HCT116 (cell line): ENCODE data around the gene DNMT3A. TPM values are rescaled to one million over a fixed set of nuclear protein-coding genes. Genes with fewer than 3 reads are reported as not detected.

Experiments used
- ATAC-seq: fragments of 200-7000 bp; cut with Tn5 transposase; 2 replicates; pipeline ENCODE4 v1.9.1; 2020; ENCODE audit warnings: mild to moderate bottlenecking, moderate library complexity
- BruUV-seq: library from RNA; stranded (reverse); fragments of 400-500 nt; replicated peaks from 2 replicates; lab custom pipeline; 2021; lab: Mats Ljungman, UMichigan
- CTCF ChIA-PET: fragments of 300-600 bp; sonication (Branson Sonifier 250); formaldehyde crosslinking; loops from one replicate; lab custom pipeline; 2021; ENCODE audit warnings: antibody characterized with exemption; lab: Charles Lee
- POLR2A ChIA-PET: fragments of 300-600, 350-600 bp; sonication (Branson Sonifier 250); formaldehyde crosslinking; loops from one replicate; lab custom pipeline; 2021; ENCODE audit warnings: antibody characterized with exemption; lab: Charles Lee
- RAD21 ChIA-PET, 2 experiments: fragments of 300-600 bp; sonication (Branson Sonifier 250); formaldehyde crosslinking; loops; one replicate each; lab custom pipeline; 2023; ENCODE audit warnings: low total read pairs in 2 of 2; ENCODE audit not compliant: uncharacterized antibody in 2 of 2, unreplicated experiment in 2 of 2, low non-redundant PET in 1 of 2; lab: Charles Lee
- DNase-seq: peaks from one replicate; pipeline ENCODE4 v3.0.0-alpha.2; 2010; ENCODE audit warnings: low read depth, low spot score
- H2AFZ ChIP-seq: fragments of 200-600 bp; shearing (Covaris generic), sonication (generic); 2 replicates; pipeline ENCODE4 v1.6.1; 2017; ENCODE audit warnings: low read depth, mixed run types, mixed read lengths, antibody characterized with exemption, low read length; ENCODE audit not compliant: poor library complexity, severe bottlenecking
- H3K27ac ChIP-seq: 2 replicates; pipeline ENCODE4 v1.5.1; 2012; ENCODE audit warnings: low read depth, low read length
- H3K27me3 ChIP-seq: fragments of 200-600 bp; sonication (generic); 2 replicates; pipeline ENCODE4 v1.6.1; 2016; ENCODE audit warnings: mixed run types, low read length, mixed read lengths; ENCODE audit not compliant: insufficient read depth
- H3K36me3 ChIP-seq, 2 experiments: fragments of 200-500 bp in 1 of 2; fragments of 200-600 bp in 1 of 2; sonication (Bioruptor generic) in 1 of 2; sonication (generic) in 1 of 2; 2 replicates each; pipeline versions ENCODE4 v1.5.1 to v1.6.1; 2014 to 2016; ENCODE audit warnings: low read length in 2 of 2, inconsistent platforms in 1 of 2, mixed read lengths in 1 of 2, mixed run types in 1 of 2; ENCODE audit not compliant: insufficient read depth in 2 of 2, control insufficient read depth in 1 of 2
- H3K4me1 ChIP-seq, 2 experiments: fragments of 200-600 bp in 1 of 2; sonication (generic) in 1 of 2; 2 replicates each; pipeline versions ENCODE4 v1.5.1 to v1.6.1; 2012 to 2017; ENCODE audit warnings: low read length in 2 of 2, inconsistent platforms in 1 of 2, mild to moderate bottlenecking in 1 of 2, mixed read lengths in 1 of 2, mixed run types in 1 of 2, moderate library complexity in 1 of 2; ENCODE audit not compliant: insufficient read depth in 2 of 2, control insufficient read depth in 1 of 2
- H3K4me2 ChIP-seq: fragments of 200-600 bp; sonication (generic); 2 replicates; pipeline ENCODE4 v1.6.1; 2017; ENCODE audit warnings: mixed run types, low read length, mixed read lengths
- H3K4me3 ChIP-seq, 2 experiments: fragments of 200-600 bp in 1 of 2; sonication (generic) in 1 of 2; replicated peaks in 1 of 2; 2 replicates each; pipeline ENCODE4 v1.5.1; 2011 to 2016; ENCODE audit warnings: low read length in 2 of 2, control low read depth in 1 of 2, low read depth in 1 of 2, mild to moderate bottlenecking in 1 of 2, mixed read lengths in 1 of 2, mixed run types in 1 of 2
- H3K79me2 ChIP-seq: fragments of 200-600 bp; sonication (generic); 2 replicates; pipeline ENCODE4 v1.6.1; 2017; ENCODE audit warnings: mild to moderate bottlenecking, mixed run types, low read length, moderate library complexity, mixed read lengths; ENCODE audit not compliant: insufficient read depth
- H3K9ac ChIP-seq: fragments of 200-600 bp; sonication (generic); 2 replicates; pipeline ENCODE4 v1.6.1; 2016; ENCODE audit warnings: low read length, mixed read lengths
- H3K9me2 ChIP-seq: fragments of 200-600 bp; sonication (generic), shearing (Covaris generic); 2 replicates; pipeline ENCODE4 v1.6.1; 2017; ENCODE audit warnings: mixed run types, mild to moderate bottlenecking, moderate library complexity; ENCODE audit not compliant: insufficient read depth
- H3K9me3 ChIP-seq, 2 experiments: fragments of 200-500 bp in 1 of 2; fragments of 200-600 bp in 1 of 2; sonication (Bioruptor generic) in 1 of 2; sonication (generic) in 1 of 2; 2 replicates each; pipeline ENCODE4 v1.6.1; 2014 to 2017; ENCODE audit warnings: low read length in 2 of 2, mixed read lengths in 2 of 2, inconsistent platforms in 1 of 2, low read depth in 1 of 2, mild to moderate bottlenecking in 1 of 2, mixed run types in 1 of 2, moderate library complexity in 1 of 2; ENCODE audit not compliant: control insufficient read depth in 1 of 2, insufficient read depth in 1 of 2
- H4K20me1 ChIP-seq: fragments of 200-600 bp; sonication (generic), shearing (Covaris generic); 2 replicates; pipeline ENCODE4 v1.6.1; 2017; ENCODE audit warnings: mixed run types, mild to moderate bottlenecking, moderate library complexity; ENCODE audit not compliant: insufficient read depth
- ATF3 ChIP-seq: IDR thresholded peaks from 2 replicates; pipeline ENCODE4 v1.6.1; 2012
- CEBPB ChIP-seq: IDR thresholded peaks from 2 replicates; pipeline ENCODE4 v1.6.1; 2012; ENCODE audit warnings: low read depth
- ELF1 ChIP-seq: IDR thresholded peaks from 2 replicates; pipeline ENCODE4 v1.6.1; 2012; ENCODE audit warnings: low read depth, borderline replicate concordance
- EZH2phosphoT487 ChIP-seq: fragments of 200-600 bp; IDR thresholded peaks from 2 replicates; pipeline ENCODE4 v1.6.1; 2018; ENCODE audit warnings: antibody characterized with exemption, borderline replicate concordance
- FOSL1 ChIP-seq: IDR thresholded peaks from 2 replicates; pipeline ENCODE4 v1.6.1; 2012; ENCODE audit warnings: low read depth
- JUND ChIP-seq: IDR thresholded peaks from 2 replicates; pipeline ENCODE4 v1.6.1; 2012
- MAX ChIP-seq: IDR thresholded peaks from 2 replicates; pipeline ENCODE4 v1.6.1; 2012
- POLR2AphosphoS5 ChIP-seq: IDR thresholded peaks from 2 replicates; pipeline ENCODE4 v1.6.1; 2011; ENCODE audit warnings: mild to moderate bottlenecking, low read depth, low read length, moderate library complexity
- RAD21 ChIP-seq: IDR thresholded peaks from 2 replicates; pipeline ENCODE4 v1.6.1; 2012; ENCODE audit warnings: low read depth, mild to moderate bottlenecking
- TCF7L2 ChIP-seq: IDR thresholded peaks from 2 replicates; pipeline ENCODE4 v1.7.0; 2011; ENCODE audit warnings: borderline replicate concordance, inconsistent platforms; ENCODE audit not compliant: insufficient read depth, insufficient read length; ENCODE audit errors: extremely low read depth
- ZBTB33 ChIP-seq: IDR thresholded peaks from 2 replicates; pipeline ENCODE4 v1.6.1; 2011; ENCODE audit warnings: mild to moderate bottlenecking, low read length, moderate library complexity; ENCODE audit not compliant: insufficient replicate concordance; ENCODE audit errors: extremely low read depth
- ZFX ChIP-seq: fragments of 450-650 bp; IDR thresholded peaks from 2 replicates; pipeline ENCODE4 v1.6.1; 2017
- intact Hi-C: fragments of 100-400 bp; cut with micrococcal nuclease; formaldehyde crosslinking; loops from 2 replicates; pipeline ENCODE4 v1.10.0; 2022
- total RNA-seq: library from RNA; stranded (reverse); gene quantifications from one replicate; pipeline ENCODE4 v1.2.1, GENCODE V29; 2021; ENCODE audit not compliant: unreplicated experiment

The DNMT3A gene
- total RNA-seq, 1 experiment from 2014 or later = 14.3 TPM

GRCh38 chr2:25233916-25234605 is 107.7 kb downstream of the DNMT3A start:
- Histone ChIP-seq H3K27me3 (no peaks in the 10 kb centered on the region), H3K9me2 (no peaks in the 10 kb centered on the region), H3K27ac (no peak overlapping the region), H3K4me1 (peaks cover 0 to 2% of the 10 kb centered on the region in 2 experiments; a peak in 2 of 4 replicates), H3K36me3 (peaks cover 0 to 6% of the 10 kb centered on the region in 2 experiments; a peak in 1 of 4 replicates), H3K9me3 (no peaks in the 10 kb centered on the region), H4K20me1 (no peaks in the 10 kb centered on the region), H3K79me2 (no peaks in the 10 kb centered on the region), H3K9ac (no peak overlapping the region), H3K4me3 (no peak overlapping the region), H2AFZ (no peak overlapping the region), H3K4me2 (no peak overlapping the region)
- intact Hi-C loops = no loop called here
- TF ChIP-seq ZFX = no peak
- no peak for TF ChIP-seq MAX
- TF ChIP-seq RAD21 = no peak
- TF ChIP-seq EZH2phosphoT487 = no peak
- ChIA-PET RAD21 (no interaction called here), POLR2A (no interaction called here), CTCF (no interaction called here)
- ATAC-seq = no peak
- BruUV-seq = no TSS peak
- no peak for DNase-seq

- POLR2A ChIA-PET = no interaction called here
- no TSS peak for BruUV-seq
These were observed 109.4 kb downstream of the DNMT3A start for GRCh38 chr2:25232248-25232825.

More at GRCh38 chr2:25232248-25232825, 109.4 kb downstream of the DNMT3A start:
- Histone ChIP-seq H3K27me3 (no peaks in the 10 kb centered on the region), H3K4me1 (peaks cover 0 to 8% of the 10 kb centered on the region in 2 experiments; a peak in 3 of 4 replicates), H3K9me3 (no peaks in the 10 kb centered on the region), H3K4me3 (no peak overlapping the region), H3K9ac (no peak overlapping the region), H4K20me1 (no peaks in the 10 kb centered on the region), H3K9me2 (no peaks in the 10 kb centered on the region), H3K36me3 (peaks cover 0 to 6% of the 10 kb centered on the region in 2 experiments; a peak in 1 of 4 replicates), H3K79me2 (no peaks in the 10 kb centered on the region), H3K27ac (no peak overlapping the region), H2AFZ (no peak overlapping the region), H3K4me2 (no peak overlapping the region)
- ATAC-seq (no peak), DNase-seq (no peak)
- RAD21 ChIA-PET = no interaction called here
- TF ChIP-seq RAD21 (no peak), CEBPB (no peak), ZBTB33 (no peak), TCF7L2 (no peak), ZFX (no peak), FOSL1 (no peak), POLR2AphosphoS5 (no peak), EZH2phosphoT487 (no peak), ATF3 (no peak), ELF1 (no peak), MAX (no peak), JUND (no peak)
- CTCF ChIA-PET = no interaction called here
- intact Hi-C loops = no loop called here
